GM15510 (cell line): ENCODE results near the gene FHL3.

Experiments
- POLR2A ChIP-seq: IDR thresholded peaks from 3 replicates; pipeline ENCODE4 v1.6.1; 2011; ENCODE audit warnings: borderline replicate concordance; ENCODE audit not compliant: insufficient read length; ENCODE audit errors: extremely low read depth

The FHL3 gene

DNA sequence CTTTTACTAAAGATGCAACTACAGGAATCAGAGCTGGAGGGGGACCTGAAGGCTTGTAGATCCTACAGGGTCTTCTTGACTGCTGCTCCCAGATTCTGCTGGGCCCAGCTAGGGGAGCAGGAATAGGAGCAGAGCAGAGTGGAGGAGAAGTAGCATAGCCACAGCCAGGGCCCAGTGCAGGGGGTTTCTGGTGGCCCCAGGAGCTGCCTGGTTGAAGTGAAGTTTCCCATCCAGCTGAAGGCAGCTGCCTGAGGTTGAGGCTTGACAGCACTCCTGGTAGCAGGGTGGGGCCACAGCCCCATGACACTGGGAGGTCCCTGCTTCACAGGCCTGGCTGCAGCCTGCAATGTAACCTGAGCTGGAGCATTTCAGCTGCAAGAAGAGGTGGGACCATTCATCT is 56.5 kb downstream of the FHL3 start:
- no peak for TF ChIP-seq POLR2A

DNA sequence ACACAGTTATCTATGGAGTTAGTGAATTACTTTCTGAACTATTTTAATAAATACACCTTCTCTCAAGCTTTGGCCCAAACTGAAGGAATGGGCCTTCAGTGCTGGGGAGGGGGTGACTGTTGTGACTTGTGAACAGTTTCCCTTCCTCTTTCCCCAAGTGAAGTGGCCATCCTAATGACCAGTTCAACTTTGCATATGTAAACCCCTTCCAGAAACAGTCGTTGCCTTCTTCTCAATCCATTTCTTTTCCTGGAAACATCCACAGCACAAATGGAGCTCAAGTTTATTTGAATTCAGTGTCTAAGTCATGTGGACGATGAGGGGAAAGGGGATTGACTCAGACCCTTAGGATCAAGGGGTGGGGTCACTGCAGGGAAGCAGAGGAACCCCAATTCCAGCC is 57.1 kb downstream of the FHL3 start:
- TF ChIP-seq POLR2A, result no peak

DNA sequence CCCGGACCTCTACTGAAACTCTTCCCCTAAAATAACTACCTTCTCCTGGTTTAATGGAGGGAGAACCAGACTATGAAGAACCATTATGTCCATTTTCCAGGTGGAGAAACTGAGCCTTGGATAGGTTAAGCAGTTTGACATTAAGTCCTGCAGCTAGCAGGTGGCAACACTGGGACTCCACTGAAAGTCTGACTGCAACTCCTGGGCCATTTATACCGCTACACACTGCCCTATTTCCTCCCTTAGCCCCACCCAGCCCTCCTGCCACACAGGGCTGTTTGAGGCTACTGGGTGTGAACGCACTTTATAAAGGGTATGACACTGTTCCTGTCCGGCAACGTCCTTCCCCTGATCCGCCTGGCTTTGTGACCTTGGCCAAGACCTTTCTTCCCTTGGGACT is 58.0 kb downstream of the FHL3 start:
- TF ChIP-seq POLR2A, result no peak
